ENCODE measurements around the gene ATP6V0A4. TPM values are rescaled to one million over a fixed set of nuclear protein-coding genes. Genes with fewer than 3 reads are reported as not detected.

The ATP6V0A4 gene
- total RNA-seq, 1 experiment from 2014 or later, result not detected

DNA sequence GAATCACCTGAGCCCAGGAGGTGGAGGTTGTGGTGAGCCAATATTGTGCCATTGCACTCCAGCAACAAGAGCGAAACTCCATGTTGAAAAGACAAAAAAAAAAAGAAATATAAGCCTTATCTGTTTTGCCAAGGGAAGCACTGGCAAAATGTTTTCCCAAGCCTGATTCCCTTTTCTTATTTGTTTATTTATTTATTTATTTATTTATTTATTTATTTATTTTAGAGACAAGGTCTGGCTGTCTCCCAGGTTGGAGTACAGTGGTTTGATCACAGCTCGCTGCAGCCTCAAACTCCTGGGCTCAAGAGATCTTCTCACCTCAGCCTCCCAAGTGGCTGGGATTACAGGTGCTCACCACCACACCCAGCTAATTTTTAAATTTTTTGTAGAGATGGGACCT lies 141.0 kb downstream of the ATP6V0A4 start:
- POLR2A ChIA-PET, result no interaction called here
- H3K36me3 ChIP-seq (ENCODE audit: control insufficient read depth in 1 of 2, insufficient read depth in 2 of 2, low read length in 2 of 2), result no peaks in the 10 kb centered on the region
- intact Hi-C loops (cut with micrococcal nuclease), result no loop called here
- H3K9me2 ChIP-seq (ENCODE audit: insufficient read depth), result no peaks in the 10 kb centered on the region
- H3K79me2 ChIP-seq (ENCODE audit: insufficient read depth, low read length), result no peaks in the 10 kb centered on the region
- DNase-seq (ENCODE audit: low read depth, low spot score), result no peak
- no peaks in the 10 kb centered on the region for H3K4me1 ChIP-seq (ENCODE audit: control insufficient read depth in 1 of 2, insufficient read depth in 2 of 2, low read length in 2 of 2)
- no peak overlapping the region for H3K27ac ChIP-seq (ENCODE audit: low read depth, low read length)
- no peaks in the 10 kb centered on the region for H4K20me1 ChIP-seq (ENCODE audit: insufficient read depth)
- RAD21 ChIA-PET (ENCODE audit: low non-redundant PET in 1 of 2, low total read pairs in 2 of 2, uncharacterized antibody in 2 of 2, unreplicated experiment in 2 of 2), result no interaction called here
- ATAC-seq, result no peak
- TF ChIP-seq FOSL1 (IDR thresholded peaks at IDR 0.05; ENCODE audit: low read depth) (no peak), ZFX (IDR thresholded peaks at IDR 0.05) (no peak), YY1 (IDR thresholded peaks at IDR 0.05; ENCODE audit: extremely low read depth, insufficient replicate concordance, low read depth, low read length) (no peak), JUND (IDR thresholded peaks at IDR 0.05) (no peak), ELF1 (IDR thresholded peaks at IDR 0.05; ENCODE audit: borderline replicate concordance, low read depth) (no peak), SP1 (IDR thresholded peaks at IDR 0.05; ENCODE audit: low read depth) (no peak), CEBPB (IDR thresholded peaks at IDR 0.05; ENCODE audit: low read depth) (no peak)
- TF ChIP-seq, protein P1, sequence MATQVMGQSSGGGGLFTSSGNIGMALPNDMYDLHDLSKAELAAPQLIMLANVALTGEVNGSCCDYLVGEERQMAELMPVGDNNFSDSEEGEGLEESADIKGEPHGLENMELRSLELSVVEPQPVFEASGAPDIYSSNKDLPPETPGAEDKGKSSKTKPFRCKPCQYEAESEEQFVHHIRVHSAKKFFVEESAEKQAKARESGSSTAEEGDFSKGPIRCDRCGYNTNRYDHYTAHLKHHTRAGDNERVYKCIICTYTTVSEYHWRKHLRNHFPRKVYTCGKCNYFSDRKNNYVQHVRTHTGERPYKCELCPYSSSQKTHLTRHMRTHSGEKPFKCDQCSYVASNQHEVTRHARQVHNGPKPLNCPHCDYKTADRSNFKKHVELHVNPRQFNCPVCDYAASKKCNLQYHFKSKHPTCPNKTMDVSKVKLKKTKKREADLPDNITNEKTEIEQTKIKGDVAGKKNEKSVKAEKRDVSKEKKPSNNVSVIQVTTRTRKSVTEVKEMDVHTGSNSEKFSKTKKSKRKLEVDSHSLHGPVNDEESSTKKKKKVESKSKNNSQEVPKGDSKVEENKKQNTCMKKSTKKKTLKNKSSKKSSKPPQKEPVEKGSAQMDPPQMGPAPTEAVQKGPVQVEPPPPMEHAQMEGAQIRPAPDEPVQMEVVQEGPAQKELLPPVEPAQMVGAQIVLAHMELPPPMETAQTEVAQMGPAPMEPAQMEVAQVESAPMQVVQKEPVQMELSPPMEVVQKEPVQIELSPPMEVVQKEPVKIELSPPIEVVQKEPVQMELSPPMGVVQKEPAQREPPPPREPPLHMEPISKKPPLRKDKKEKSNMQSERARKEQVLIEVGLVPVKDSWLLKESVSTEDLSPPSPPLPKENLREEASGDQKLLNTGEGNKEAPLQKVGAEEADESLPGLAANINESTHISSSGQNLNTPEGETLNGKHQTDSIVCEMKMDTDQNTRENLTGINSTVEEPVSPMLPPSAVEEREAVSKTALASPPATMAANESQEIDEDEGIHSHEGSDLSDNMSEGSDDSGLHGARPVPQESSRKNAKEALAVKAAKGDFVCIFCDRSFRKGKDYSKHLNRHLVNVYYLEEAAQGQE (IDR thresholded peaks at IDR 0.05; ENCODE audit: low read depth), result no peak
- TF ChIP-seq, protein P2, sequence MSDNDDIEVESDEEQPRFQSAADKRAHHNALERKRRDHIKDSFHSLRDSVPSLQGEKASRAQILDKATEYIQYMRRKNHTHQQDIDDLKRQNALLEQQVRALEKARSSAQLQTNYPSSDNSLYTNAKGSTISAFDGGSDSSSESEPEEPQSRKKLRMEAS (IDR thresholded peaks at IDR 0.05), result no peak
- TF ChIP-seq, protein P3, sequence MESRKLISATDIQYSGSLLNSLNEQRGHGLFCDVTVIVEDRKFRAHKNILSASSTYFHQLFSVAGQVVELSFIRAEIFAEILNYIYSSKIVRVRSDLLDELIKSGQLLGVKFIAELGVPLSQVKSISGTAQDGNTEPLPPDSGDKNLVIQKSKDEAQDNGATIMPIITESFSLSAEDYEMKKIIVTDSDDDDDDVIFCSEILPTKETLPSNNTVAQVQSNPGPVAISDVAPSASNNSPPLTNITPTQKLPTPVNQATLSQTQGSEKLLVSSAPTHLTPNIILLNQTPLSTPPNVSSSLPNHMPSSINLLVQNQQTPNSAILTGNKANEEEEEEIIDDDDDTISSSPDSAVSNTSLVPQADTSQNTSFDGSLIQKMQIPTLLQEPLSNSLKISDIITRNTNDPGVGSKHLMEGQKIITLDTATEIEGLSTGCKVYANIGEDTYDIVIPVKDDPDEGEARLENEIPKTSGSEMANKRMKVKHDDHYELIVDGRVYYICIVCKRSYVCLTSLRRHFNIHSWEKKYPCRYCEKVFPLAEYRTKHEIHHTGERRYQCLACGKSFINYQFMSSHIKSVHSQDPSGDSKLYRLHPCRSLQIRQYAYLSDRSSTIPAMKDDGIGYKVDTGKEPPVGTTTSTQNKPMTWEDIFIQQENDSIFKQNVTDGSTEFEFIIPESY (IDR thresholded peaks at IDR 0.05; ENCODE audit: extremely low read depth, insufficient replicate concordance, low read length), result no peak
- H3K9me3 ChIP-seq (ENCODE audit: control insufficient read depth in 1 of 2, insufficient read depth in 1 of 2, low read depth in 1 of 2, low read length in 2 of 2), result no peaks in the 10 kb centered on the region
- H3K9ac ChIP-seq (ENCODE audit: low read length), result no peak overlapping the region
- H3K27me3 ChIP-seq (ENCODE audit: insufficient read depth, low read length), result no peaks in the 10 kb centered on the region
- CTCF ChIA-PET, result no interaction called here
- H3K4me2 ChIP-seq (ENCODE audit: low read length), result no peak overlapping the region
- no peak overlapping the region for H2AFZ ChIP-seq (ENCODE audit: low read depth, low read length, poor library complexity, severe bottlenecking)
- H3K4me3 ChIP-seq (replicated peaks in 1 of 2; ENCODE audit: low read depth in 1 of 2, low read length in 2 of 2), result no peak overlapping the region
- BruUV-seq (replicated peaks), result no TSS peak

Other genes with a start within 250 kb of the ATP6V0A4 start
- gene SVOPL, start 96.8 kb downstream of the ATP6V0A4 start, total RNA-seq (2021; ENCODE audit: unreplicated experiment), result not detected
- gene TMEM213, start 202 bp downstream of the ATP6V0A4 start, total RNA-seq (2021; ENCODE audit: unreplicated experiment), result not detected
- 3.9 TPM for gene KIAA1549, start 183.2 kb upstream of the ATP6V0A4 start, total RNA-seq (2021; ENCODE audit: unreplicated experiment)
- 11.8 TPM for gene ZC3HAV1L, start 237.8 kb upstream of the ATP6V0A4 start, total RNA-seq (2021; ENCODE audit: unreplicated experiment)